HCT116 (cell line): ENCODE measurements around the gene HIVEP3.

ENCODE experiments used
- CEBPB ChIP-seq: IDR thresholded peaks from 2 replicates; pipeline ENCODE4 v1.6.1; 2012; ENCODE audit warnings: low read depth
- ELF1 ChIP-seq: IDR thresholded peaks from 2 replicates; pipeline ENCODE4 v1.6.1; 2012; ENCODE audit warnings: low read depth, borderline replicate concordance
- EZH2 ChIP-seq: fragments of 200-600 bp; sonication (generic); IDR thresholded peaks from 2 replicates; pipeline ENCODE4 v1.6.1; 2017; ENCODE audit warnings: antibody characterized with exemption, mixed run types
- EZH2phosphoT487 ChIP-seq: fragments of 200-600 bp; IDR thresholded peaks from 2 replicates; pipeline ENCODE4 v1.6.1; 2018; ENCODE audit warnings: antibody characterized with exemption, borderline replicate concordance
- JUND ChIP-seq: IDR thresholded peaks from 2 replicates; pipeline ENCODE4 v1.6.1; 2012
- POLR2A ChIP-seq: IDR thresholded peaks from 2 replicates; pipeline ENCODE4 v1.7.0; 2011; ENCODE audit warnings: borderline replicate concordance; ENCODE audit not compliant: insufficient read depth, insufficient read length; ENCODE audit errors: extremely low read depth
- POLR2AphosphoS5 ChIP-seq: IDR thresholded peaks from 2 replicates; pipeline ENCODE4 v1.6.1; 2011; ENCODE audit warnings: mild to moderate bottlenecking, low read depth, low read length, moderate library complexity
- SIN3A ChIP-seq: IDR thresholded peaks from 2 replicates; pipeline ENCODE4 v1.6.1; 2012; ENCODE audit warnings: low read depth
- SRF ChIP-seq: IDR thresholded peaks from 2 replicates; pipeline ENCODE4 v1.6.1; 2012; ENCODE audit warnings: low read depth
- ZFX ChIP-seq: fragments of 450-650 bp; IDR thresholded peaks from 2 replicates; pipeline ENCODE4 v1.6.1; 2017
- TF ChIP-seq, protein P1 (sequence below), 3 experiments: fragments of 200-600 bp in 1 of 3; sonication (generic) in 1 of 3; IDR thresholded peaks in 2 of 3; conservative IDR thresholded peaks in 1 of 3; 2 replicates each; pipeline ENCODE4 v1.5.1; 2012 to 2017; ENCODE audit warnings: low read depth in 2 of 3, low read length in 2 of 3, antibody characterized with exemption in 1 of 3, borderline replicate concordance in 1 of 3, control low read depth in 1 of 3, mild to moderate bottlenecking in 1 of 3, mixed read lengths in 1 of 3, mixed run types in 1 of 3, moderate library complexity in 1 of 3; ENCODE audit not compliant: insufficient read depth in 1 of 3
- TF ChIP-seq, protein P2 (sequence below): IDR thresholded peaks from 2 replicates; pipeline ENCODE4 v1.6.1; 2012

DNA sequence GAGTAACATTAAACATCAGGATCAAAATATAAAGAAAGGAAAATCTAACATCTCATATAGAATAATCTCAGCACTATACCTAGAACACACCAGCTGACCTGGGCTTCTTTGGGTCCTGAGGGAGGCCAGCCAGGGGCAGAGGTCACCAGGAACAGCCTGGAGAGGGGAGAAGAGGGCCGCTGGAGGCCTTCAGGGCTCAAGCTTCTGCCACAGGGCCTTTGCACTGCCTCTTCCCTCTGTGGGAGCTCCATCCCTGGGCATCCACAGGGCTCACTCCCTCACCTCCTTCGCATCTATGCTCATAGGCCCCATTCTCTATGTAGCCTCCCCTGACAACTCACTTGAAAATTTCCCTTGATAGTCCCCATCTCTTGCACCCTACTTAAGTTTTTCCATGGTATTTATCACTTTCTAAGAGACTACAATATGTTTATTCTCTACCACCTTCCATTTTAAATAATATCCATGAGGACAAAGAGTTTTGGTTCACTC, 73.9 kb downstream of the HIVEP3 start:
- TF ChIP-seq, protein P1, sequence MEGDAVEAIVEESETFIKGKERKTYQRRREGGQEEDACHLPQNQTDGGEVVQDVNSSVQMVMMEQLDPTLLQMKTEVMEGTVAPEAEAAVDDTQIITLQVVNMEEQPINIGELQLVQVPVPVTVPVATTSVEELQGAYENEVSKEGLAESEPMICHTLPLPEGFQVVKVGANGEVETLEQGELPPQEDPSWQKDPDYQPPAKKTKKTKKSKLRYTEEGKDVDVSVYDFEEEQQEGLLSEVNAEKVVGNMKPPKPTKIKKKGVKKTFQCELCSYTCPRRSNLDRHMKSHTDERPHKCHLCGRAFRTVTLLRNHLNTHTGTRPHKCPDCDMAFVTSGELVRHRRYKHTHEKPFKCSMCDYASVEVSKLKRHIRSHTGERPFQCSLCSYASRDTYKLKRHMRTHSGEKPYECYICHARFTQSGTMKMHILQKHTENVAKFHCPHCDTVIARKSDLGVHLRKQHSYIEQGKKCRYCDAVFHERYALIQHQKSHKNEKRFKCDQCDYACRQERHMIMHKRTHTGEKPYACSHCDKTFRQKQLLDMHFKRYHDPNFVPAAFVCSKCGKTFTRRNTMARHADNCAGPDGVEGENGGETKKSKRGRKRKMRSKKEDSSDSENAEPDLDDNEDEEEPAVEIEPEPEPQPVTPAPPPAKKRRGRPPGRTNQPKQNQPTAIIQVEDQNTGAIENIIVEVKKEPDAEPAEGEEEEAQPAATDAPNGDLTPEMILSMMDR (IDR thresholded peaks at IDR 0.05 in 2 of 3, conservative IDR thresholded peaks at IDR 0.05 in 1 of 3; ENCODE audit: borderline replicate concordance in 1 of 3, insufficient read depth in 1 of 3, low read depth in 2 of 3, low read length in 2 of 3), result no peak
- TF ChIP-seq JUND (no peak), EZH2 (no peak), POLR2A (no peak), SRF (no peak), POLR2AphosphoS5 (no peak), EZH2phosphoT487 (no peak), ZFX (no peak), CEBPB (no peak), SIN3A (no peak), ELF1 (no peak)
- TF ChIP-seq, protein P2, sequence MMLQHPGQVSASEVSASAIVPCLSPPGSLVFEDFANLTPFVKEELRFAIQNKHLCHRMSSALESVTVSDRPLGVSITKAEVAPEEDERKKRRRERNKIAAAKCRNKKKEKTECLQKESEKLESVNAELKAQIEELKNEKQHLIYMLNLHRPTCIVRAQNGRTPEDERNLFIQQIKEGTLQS, result no peak
